Superior temporal gyrus (tissue), 1 donor: ENCODE results near the gene OR52N1.

Source experiments
- DNase-seq: peaks from one replicate; pipeline ENCODE4 v3.0.0-alpha.2; 2016; ENCODE audit errors: extremely low spot score

The OR52N1 gene

GRCh38 chr11:5791165-5791564, at the start of gene OR52N1:
OR52N1 (minus strand) TSS chr11:5791265; CDS start chr11:5788816, 2,449 bp downstream.
- no peak for DNase-seq

- DNase-seq: no peak
Observed at GRCh38 chr11:5837695-5838094, 46.6 kb upstream of the OR52N1 start.

DNA sequence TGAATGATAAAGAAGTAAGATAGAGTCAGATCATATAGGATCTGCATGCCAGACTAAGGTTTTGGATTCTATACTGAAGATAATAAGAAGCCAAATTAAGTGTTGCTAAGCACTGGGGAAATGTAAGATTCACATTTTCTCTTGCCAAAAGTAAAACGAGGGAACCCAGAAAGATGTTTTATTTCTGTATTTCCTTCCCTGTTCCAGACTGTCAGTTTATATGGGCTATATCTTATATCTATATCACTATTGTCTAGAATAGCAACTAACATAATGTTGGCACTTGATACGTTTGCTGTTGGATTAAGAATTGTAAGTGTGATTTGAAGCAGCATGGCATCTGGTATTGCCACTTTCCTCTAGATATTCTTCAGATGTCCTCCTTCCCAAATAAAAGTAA, 42.4 kb upstream of the OR52N1 start:
- DNase-seq: no peak

- DNase-seq: no peak
Observed at GRCh38 chr11:5831196-5831829, 40.2 kb upstream of the OR52N1 start.

DNA sequence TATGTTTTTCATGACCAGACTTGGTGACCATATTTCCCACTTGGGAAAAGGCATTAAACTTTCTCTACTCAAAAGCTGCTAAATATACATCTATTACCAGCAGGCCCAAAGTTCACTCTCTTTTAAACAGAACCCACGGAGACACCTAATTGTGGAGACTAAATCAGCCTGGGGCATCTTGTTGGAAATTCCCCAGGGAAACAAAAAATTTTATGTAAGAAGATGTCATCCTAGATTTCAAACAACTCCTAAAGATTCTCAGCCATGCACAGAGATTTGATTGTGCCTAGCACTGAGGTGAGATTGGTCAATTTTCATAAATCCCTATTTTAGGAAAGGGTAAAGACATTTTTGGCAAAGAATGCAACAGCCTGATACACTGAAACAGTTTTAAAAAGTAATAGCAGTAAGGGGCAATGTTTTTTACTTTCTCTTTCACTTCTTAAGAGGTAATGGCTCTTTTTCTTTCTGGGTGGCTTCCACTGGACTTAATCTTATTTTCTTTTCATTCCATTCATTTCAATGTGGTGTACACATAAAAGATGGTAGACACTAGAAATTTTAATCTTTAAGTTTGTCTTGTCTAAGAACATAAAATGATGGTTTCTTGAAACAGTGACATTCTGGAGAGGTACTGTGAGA, 27.3 kb upstream of the OR52N1 start:
- DNase-seq: no peak

DNA sequence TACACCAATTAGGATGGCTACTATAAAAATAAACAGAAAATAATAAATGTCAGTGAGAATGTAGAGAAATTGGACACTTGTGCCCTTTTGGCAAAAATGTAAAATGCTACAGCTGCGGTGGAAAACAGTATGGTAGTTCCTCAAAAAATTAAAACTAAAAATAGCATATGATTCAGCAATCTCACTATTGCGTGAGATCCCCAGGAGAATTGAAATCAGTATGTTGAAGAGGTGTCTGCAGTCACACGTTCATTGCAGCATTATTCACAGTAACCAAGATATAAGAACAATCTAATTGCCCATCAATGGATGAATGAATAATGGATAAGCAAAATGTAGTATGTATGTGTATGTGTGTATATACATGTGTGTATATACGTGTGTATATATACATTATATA, 24.5 kb upstream of the OR52N1 start:
- no peak for DNase-seq

- DNase-seq: no peak
Observed at GRCh38 chr11:5809905-5810795, 19.1 kb upstream of the OR52N1 start.

GRCh38 chr11:5809122-5809519, 18.1 kb upstream of the OR52N1 start:
- no peak for DNase-seq

DNA sequence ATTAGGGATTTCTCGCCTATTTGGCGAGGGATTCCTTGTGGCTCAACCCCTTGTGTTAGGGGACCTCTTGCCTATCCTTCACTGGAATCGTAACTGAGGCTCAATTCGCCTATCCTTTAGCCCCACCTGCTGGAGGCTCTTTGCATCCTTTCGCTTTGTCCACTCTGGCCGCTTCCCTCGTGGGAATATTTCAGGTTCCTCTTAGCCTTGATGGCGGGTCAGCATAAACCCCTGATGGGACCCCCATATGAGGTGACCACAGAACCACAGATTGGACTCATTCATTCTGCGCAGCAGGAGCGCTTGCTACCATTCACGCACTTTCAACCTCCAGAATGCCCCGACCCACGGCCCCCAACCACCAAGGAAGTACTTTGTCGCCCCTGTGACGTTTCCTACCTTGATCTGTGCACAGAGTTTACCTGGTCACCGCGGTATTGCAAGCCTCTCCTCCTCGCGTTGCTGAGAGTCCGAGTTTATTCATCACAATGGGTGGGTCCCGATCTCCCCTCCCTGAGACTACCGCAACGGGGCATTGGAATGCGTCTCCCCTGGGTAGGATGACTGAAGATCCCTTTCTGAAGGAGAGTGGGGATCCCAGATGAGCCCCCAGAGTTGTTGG, 17.5 kb upstream of the OR52N1 start, which contains the start of gene OR52N2:
Gene OR52N2, plus strand, starts transcription at position 425 of the 622 bp plus-strand sequence. CDS start 11,412 bp downstream, outside the sequence.
- peak; percentile 91 for DNase-seq

DNA sequence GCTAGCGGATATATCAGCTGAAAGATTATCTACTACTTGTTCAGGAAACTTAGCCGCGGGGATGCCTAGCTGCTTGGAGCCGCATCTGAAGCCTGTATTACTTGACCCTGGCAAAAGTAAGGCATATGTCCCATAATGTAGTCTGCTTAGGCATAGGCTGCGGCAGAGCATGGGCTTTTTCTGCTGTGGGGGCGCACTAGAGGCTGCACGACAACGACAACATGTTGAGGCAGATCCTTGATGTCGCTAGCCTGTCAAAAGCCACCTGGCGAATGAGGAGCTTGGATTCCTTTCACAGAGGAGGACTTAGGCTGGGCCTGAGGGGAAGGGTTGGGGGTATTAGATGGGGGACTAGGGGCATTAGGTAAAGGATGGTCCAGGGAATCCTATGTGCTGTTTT, 16.5 kb upstream of the OR52N1 start:
- DNase-seq: no peak

- DNase-seq: no peak
Observed at GRCh38 chr11:5803982-5804381, 12.9 kb upstream of the OR52N1 start.

DNA sequence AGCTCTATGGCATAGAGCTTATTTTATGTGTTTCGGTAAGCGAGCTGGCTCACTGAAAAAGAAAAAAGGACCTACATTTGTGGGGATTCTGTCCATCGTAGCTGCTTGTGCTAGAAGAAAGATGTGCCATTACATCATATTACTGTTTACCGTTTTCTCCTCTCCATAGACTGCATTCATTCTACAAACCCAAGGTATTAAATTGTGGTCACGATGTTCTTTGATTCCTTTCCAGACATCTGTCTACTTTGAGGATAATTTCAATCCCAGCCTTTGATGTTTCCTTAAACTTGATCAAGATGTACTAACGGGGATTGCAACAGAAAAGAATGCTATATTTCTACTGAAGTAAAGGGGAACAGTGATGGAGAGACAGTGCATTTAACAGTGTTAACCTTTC, 5.5 kb upstream of the OR52N1 start:
- DNase-seq: no peak

DNA sequence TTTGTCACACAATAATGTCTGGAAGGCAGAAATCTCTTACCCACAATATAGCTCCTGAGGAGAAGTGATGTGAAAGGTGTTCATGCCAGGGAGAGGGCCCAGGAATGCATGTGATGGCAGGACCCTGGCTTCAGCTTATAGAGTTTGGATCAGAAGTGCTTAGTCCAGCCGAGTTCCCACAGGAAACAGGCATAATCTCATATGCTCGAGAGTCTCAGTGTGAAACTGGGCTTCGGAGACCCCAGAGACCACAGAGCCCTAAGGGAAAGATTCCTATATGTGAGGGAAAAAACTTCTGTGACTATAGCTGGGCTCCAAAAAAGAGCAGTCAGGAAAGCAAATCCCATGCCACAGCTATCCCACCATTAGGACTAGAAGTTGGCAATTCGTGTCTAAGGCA, 7.8 kb downstream of the OR52N1 start, which contains the start of gene OR52N5:
Gene OR52N5, minus strand, starts transcription at position 101 of the 400 bp plus-strand sequence. CDS start 4,721 bp downstream, outside the sequence.
- DNase-seq: no peak

DNA sequence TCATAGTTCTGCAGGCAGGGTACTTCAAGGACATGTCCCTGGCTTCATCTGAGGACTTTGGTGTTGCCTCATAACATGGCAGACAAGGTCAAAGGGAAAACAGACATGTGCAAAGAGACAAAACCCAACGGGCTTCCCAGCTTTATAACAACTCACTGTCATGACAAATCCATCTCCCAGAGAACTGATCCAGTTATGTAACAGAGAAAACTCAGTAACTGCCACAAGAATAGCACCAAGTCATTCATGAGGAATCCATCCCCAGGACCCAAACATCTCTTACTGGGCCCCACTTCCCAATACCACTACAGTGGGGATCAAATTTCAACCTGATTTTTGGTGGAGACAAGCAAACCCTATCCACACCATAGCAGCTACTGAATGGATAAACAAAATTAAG, 24.0 kb downstream of the OR52N1 start:
- DNase-seq: no peak

DNA sequence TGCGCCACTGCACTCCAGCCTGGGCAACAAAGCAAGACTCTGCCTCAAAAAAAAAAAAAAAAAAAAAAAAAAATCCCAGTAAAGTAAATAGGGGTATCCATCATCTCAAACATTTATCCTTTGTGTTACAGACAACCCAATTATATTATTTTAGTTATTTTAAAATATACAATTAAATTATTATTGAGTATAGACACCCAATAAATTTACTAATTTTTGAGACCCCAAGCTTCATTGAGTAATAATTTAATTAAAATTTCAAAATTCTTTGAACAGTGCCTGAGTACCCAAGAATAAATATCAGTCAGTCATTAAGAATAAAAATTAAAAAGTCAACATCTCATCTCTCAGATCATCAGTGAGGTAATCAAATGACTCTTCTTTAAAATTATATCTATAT, 37.1 kb downstream of the OR52N1 start, which contains the start of gene OR52N4:
Gene OR52N4, plus strand, starts transcription at position 301 of the 400 bp plus-strand sequence. CDS start 498 bp downstream, outside the sequence.
- DNase-seq: no peak

DNA sequence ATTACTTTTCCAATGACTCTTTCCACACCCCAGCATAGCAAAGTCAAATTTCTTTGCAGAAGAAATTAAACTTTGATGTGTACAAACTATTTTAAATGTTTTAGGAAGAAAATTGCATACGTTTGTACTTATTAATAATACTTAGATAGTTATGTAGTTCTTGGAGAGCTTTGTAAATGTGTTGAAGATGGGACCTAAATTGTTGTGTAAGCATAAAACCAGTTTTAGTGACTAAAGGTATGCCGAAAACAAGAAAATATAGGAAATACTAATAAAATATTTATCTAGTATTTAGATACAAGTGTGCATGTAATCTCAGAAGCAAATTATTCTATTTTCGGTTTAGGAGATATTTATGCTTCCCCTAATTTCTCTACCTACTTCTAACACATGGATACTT, 41.2 kb downstream of the OR52N1 start:
- DNase-seq: no peak

GRCh38 chr11:5746614-5747013, 44.5 kb downstream of the OR52N1 start:
- no peak for DNase-seq

- no peak for DNase-seq
Observed at GRCh38 chr11:5738431-5738830, 52.6 kb downstream of the OR52N1 start.

- DNase-seq: no peak
Observed at GRCh38 chr11:5737670-5738392, 53.2 kb downstream of the OR52N1 start.

DNA sequence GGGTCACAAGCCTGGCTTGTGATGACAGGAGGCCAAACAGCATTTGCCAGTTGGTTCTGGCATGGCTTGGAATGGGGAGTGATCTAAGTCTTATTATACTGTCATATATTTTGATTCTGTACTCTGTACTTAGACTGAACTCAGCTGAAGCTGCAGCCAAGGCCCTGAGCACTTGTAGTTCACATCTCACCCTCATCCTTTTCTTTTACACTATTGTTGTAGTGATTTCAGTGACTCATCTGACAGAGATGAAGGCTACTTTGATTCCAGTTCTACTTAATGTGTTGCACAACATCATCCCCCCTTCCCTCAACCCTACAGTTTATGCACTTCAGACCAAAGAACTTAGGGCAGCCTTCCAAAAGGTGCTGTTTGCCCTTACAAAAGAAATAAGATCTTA, 54.0 kb downstream of the OR52N1 start:
- DNase-seq: no peak
